Measurements from ENCODE around the gene GBE1.

The GBE1 gene

GRCh38 chr3:81726735-81727134, 34.7 kb downstream of the GBE1 start:
- peaks cover 62% of the 10 kb centered on the region for H3K4me1 ChIP-seq (ENCODE audit: control insufficient read depth, insufficient read depth, low read length)
- H3K9ac ChIP-seq (ENCODE audit: low read depth, low read length), result peak overlapping the region; percentile 71

GRCh38 chr3:81726132-81726531, 35.3 kb downstream of the GBE1 start:
- H3K9ac ChIP-seq (ENCODE audit: low read depth, low read length), result peak overlapping the region; percentile 71
- H3K36me3 ChIP-seq (ENCODE audit: insufficient read depth, low read length), result peaks cover 4% of the 10 kb centered on the region
- peaks cover 62% of the 10 kb centered on the region for H3K4me1 ChIP-seq (ENCODE audit: control insufficient read depth, insufficient read depth, low read length)
- H3K4me3 ChIP-seq (ENCODE audit: low read length), result peak overlapping the region; percentile 8
- H3K9me3 ChIP-seq (replicated peaks; ENCODE audit: low read length), result no peaks in the 10 kb centered on the region
- H3K27me3 ChIP-seq (ENCODE audit: control insufficient read depth, insufficient read depth, low read length), result no peaks in the 10 kb centered on the region
- H3K4me2 ChIP-seq (ENCODE audit: low read length), result peak overlapping the region; percentile 54

More at GRCh38 chr3:81726735-81727134, 34.7 kb downstream of the GBE1 start:
- H3K27me3 ChIP-seq (ENCODE audit: control insufficient read depth, insufficient read depth, low read length), result no peaks in the 10 kb centered on the region
- peaks cover 4% of the 10 kb centered on the region for H3K36me3 ChIP-seq (ENCODE audit: insufficient read depth, low read length)
- H3K9me3 ChIP-seq (replicated peaks; ENCODE audit: low read length), result no peaks in the 10 kb centered on the region
- peak overlapping the region; percentile 8 for H3K4me3 ChIP-seq (ENCODE audit: low read length)
- peak overlapping the region; percentile 54 for H3K4me2 ChIP-seq (ENCODE audit: low read length)

- peak overlapping the region; percentile 67 for H3K4me2 ChIP-seq (ENCODE audit: low read length)
- peaks cover 52% of the 10 kb centered on the region for H3K4me1 ChIP-seq (ENCODE audit: control insufficient read depth, insufficient read depth, low read length)
- H3K27me3 ChIP-seq (ENCODE audit: control insufficient read depth, insufficient read depth, low read length), result no peaks in the 10 kb centered on the region
- no peaks in the 10 kb centered on the region for H3K9me3 ChIP-seq (replicated peaks; ENCODE audit: low read length)
- peak overlapping the region; percentile 61 for H3K9ac ChIP-seq (ENCODE audit: low read depth, low read length)
- H3K4me3 ChIP-seq (ENCODE audit: low read length), result no peak overlapping the region
- H3K36me3 ChIP-seq (ENCODE audit: insufficient read depth, low read length), result peaks cover 4% of the 10 kb centered on the region
These were observed 37.6 kb downstream of the GBE1 start for GRCh38 chr3:81723732-81724313.

- no peak overlapping the region for H3K4me3 ChIP-seq (ENCODE audit: low read length)
- no peak overlapping the region for H3K4me2 ChIP-seq (ENCODE audit: low read length)
- no peak overlapping the region for H3K9ac ChIP-seq (ENCODE audit: low read depth, low read length)
- H3K9me3 ChIP-seq (replicated peaks; ENCODE audit: low read length), result no peaks in the 10 kb centered on the region
- no peaks in the 10 kb centered on the region for H3K36me3 ChIP-seq (ENCODE audit: insufficient read depth, low read length)
- H3K4me1 ChIP-seq (ENCODE audit: control insufficient read depth, insufficient read depth, low read length), result peaks cover 13% of the 10 kb centered on the region
- H3K27me3 ChIP-seq (ENCODE audit: control insufficient read depth, insufficient read depth, low read length), result no peaks in the 10 kb centered on the region
These were observed 43.1 kb downstream of the GBE1 start for GRCh38 chr3:81718311-81718710.

GRCh38 chr3:81716870-81717509, 44.5 kb downstream of the GBE1 start:
- no peaks in the 10 kb centered on the region for H3K27me3 ChIP-seq (ENCODE audit: control insufficient read depth, insufficient read depth, low read length)
- H3K4me2 ChIP-seq (ENCODE audit: low read length), result peak overlapping the region; percentile 65
- peaks cover 9% of the 10 kb centered on the region for H3K4me1 ChIP-seq (ENCODE audit: control insufficient read depth, insufficient read depth, low read length)
- no peaks in the 10 kb centered on the region for H3K36me3 ChIP-seq (ENCODE audit: insufficient read depth, low read length)
- H3K4me3 ChIP-seq (ENCODE audit: low read length), result no peak overlapping the region
- no peak overlapping the region for H3K9ac ChIP-seq (ENCODE audit: low read depth, low read length)
- H3K9me3 ChIP-seq (replicated peaks; ENCODE audit: low read length), result no peaks in the 10 kb centered on the region

GRCh38 chr3:81713031-81713430, 48.4 kb downstream of the GBE1 start:
- H3K4me2 ChIP-seq (ENCODE audit: low read length), result no peak overlapping the region
- no peaks in the 10 kb centered on the region for H3K27me3 ChIP-seq (ENCODE audit: control insufficient read depth, insufficient read depth, low read length)
- no peaks in the 10 kb centered on the region for H3K9me3 ChIP-seq (replicated peaks; ENCODE audit: low read length)
- H3K4me1 ChIP-seq (ENCODE audit: control insufficient read depth, insufficient read depth, low read length), result peaks cover 9% of the 10 kb centered on the region
- H3K36me3 ChIP-seq (ENCODE audit: insufficient read depth, low read length), result no peaks in the 10 kb centered on the region
- no peak overlapping the region for H3K4me3 ChIP-seq (ENCODE audit: low read length)
- no peak overlapping the region for H3K9ac ChIP-seq (ENCODE audit: low read depth, low read length)

- no peak overlapping the region for H3K9ac ChIP-seq (ENCODE audit: low read depth, low read length)
- no peaks in the 10 kb centered on the region for H3K9me3 ChIP-seq (replicated peaks; ENCODE audit: low read length)
- H3K4me3 ChIP-seq (ENCODE audit: low read length), result no peak overlapping the region
- no peaks in the 10 kb centered on the region for H3K36me3 ChIP-seq (ENCODE audit: insufficient read depth, low read length)
- H3K4me1 ChIP-seq (ENCODE audit: control insufficient read depth, insufficient read depth, low read length), result no peaks in the 10 kb centered on the region
- no peak overlapping the region for H3K4me2 ChIP-seq (ENCODE audit: low read length)
- no peaks in the 10 kb centered on the region for H3K27me3 ChIP-seq (ENCODE audit: control insufficient read depth, insufficient read depth, low read length)
These were observed 51.8 kb downstream of the GBE1 start for GRCh38 chr3:81709606-81710005.

GRCh38 chr3:81707996-81708395, 53.4 kb downstream of the GBE1 start:
- Histone ChIP-seq H3K4me3 (ENCODE audit: low read length) (no peak overlapping the region), H3K4me2 (ENCODE audit: low read length) (no peak overlapping the region), H3K4me1 (ENCODE audit: control insufficient read depth, insufficient read depth, low read length) (no peaks in the 10 kb centered on the region), H3K36me3 (ENCODE audit: insufficient read depth, low read length) (no peaks in the 10 kb centered on the region), H3K9me3 (replicated peaks; ENCODE audit: low read length) (no peaks in the 10 kb centered on the region), H3K9ac (ENCODE audit: low read depth, low read length) (no peak overlapping the region), H3K27me3 (ENCODE audit: control insufficient read depth, insufficient read depth, low read length) (no peaks in the 10 kb centered on the region)

GRCh38 chr3:81702126-81702525, 59.3 kb downstream of the GBE1 start:
- Histone ChIP-seq H3K9me3 (replicated peaks; ENCODE audit: low read length) (no peaks in the 10 kb centered on the region), H3K27me3 (ENCODE audit: control insufficient read depth, insufficient read depth, low read length) (no peaks in the 10 kb centered on the region), H3K4me1 (ENCODE audit: control insufficient read depth, insufficient read depth, low read length) (no peaks in the 10 kb centered on the region), H3K36me3 (ENCODE audit: insufficient read depth, low read length) (no peaks in the 10 kb centered on the region), H3K9ac (ENCODE audit: low read depth, low read length) (no peak overlapping the region), H3K4me2 (ENCODE audit: low read length) (no peak overlapping the region), H3K4me3 (ENCODE audit: low read length) (no peak overlapping the region)

- Histone ChIP-seq H3K9me3 (replicated peaks; ENCODE audit: low read length) (no peaks in the 10 kb centered on the region), H3K27me3 (ENCODE audit: control insufficient read depth, insufficient read depth, low read length) (no peaks in the 10 kb centered on the region), H3K9ac (ENCODE audit: low read depth, low read length) (no peak overlapping the region), H3K4me3 (ENCODE audit: low read length) (no peak overlapping the region), H3K4me2 (ENCODE audit: low read length) (no peak overlapping the region), H3K4me1 (ENCODE audit: control insufficient read depth, insufficient read depth, low read length) (no peaks in the 10 kb centered on the region), H3K36me3 (ENCODE audit: insufficient read depth, low read length) (no peaks in the 10 kb centered on the region)
These were observed 61.7 kb downstream of the GBE1 start for GRCh38 chr3:81699536-81700320.

- H3K4me1 ChIP-seq (ENCODE audit: control insufficient read depth, insufficient read depth, low read length), result no peaks in the 10 kb centered on the region
- H3K9ac ChIP-seq (ENCODE audit: low read depth, low read length), result no peak overlapping the region
- no peaks in the 10 kb centered on the region for H3K9me3 ChIP-seq (replicated peaks; ENCODE audit: low read length)
- H3K36me3 ChIP-seq (ENCODE audit: insufficient read depth, low read length), result no peaks in the 10 kb centered on the region
- no peak overlapping the region for H3K4me3 ChIP-seq (ENCODE audit: low read length)
- no peak overlapping the region for H3K4me2 ChIP-seq (ENCODE audit: low read length)
- no peaks in the 10 kb centered on the region for H3K27me3 ChIP-seq (ENCODE audit: control insufficient read depth, insufficient read depth, low read length)
These were observed 65.4 kb downstream of the GBE1 start for GRCh38 chr3:81696090-81696489.
